ENCODE results near the gene LEF1. TPM values are rescaled to one million over a fixed set of nuclear protein-coding genes. Genes with fewer than 3 reads are reported as not detected.

LEF1 gene
- total RNA-seq, 3 donors from 2014 or later: 2.6 to 7.6 (median 7.2) TPM

DNA sequence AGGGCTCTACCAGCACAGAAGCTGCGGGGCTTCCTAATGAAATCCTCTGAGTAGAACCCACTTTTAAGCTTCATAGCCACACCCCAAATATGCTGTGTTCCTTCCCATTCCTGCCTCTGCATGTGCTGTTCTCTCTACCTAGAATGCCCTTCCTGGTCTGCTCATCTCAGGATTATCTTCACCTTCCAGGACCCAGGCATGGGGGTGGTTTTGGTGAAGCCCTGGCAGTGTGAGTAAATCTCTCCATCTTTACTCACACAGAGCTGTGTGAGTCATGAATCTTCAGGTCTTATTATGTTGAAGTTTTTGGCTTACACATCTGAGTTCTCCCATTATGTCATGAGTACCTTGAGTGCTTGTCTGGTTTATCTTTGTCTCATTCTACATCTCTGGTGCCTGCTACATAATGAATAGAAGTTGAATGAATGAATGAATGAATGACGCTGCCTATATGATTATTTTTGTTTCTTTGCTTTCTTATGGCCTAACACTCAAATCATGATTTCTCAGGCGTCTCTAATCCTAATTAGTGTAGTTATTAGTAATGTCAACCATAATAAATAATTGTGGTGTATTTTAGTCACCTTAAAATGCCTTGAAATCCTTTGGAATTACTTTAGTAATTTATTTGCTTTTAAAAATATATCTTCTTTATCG lies 137.2 kb downstream of the LEF1 start:
- Histone ChIP-seq H3K4me3 (no peak overlapping the region), H3K27ac (no peak overlapping the region), H3K9me3 (no peaks in the 10 kb centered on the region), H3K4me1 (no peaks in the 10 kb centered on the region), H3K27me3 (no peaks in the 10 kb centered on the region), H3K36me3 (peaks cover 6% of the 10 kb centered on the region)
- TF ChIP-seq, protein P1, sequence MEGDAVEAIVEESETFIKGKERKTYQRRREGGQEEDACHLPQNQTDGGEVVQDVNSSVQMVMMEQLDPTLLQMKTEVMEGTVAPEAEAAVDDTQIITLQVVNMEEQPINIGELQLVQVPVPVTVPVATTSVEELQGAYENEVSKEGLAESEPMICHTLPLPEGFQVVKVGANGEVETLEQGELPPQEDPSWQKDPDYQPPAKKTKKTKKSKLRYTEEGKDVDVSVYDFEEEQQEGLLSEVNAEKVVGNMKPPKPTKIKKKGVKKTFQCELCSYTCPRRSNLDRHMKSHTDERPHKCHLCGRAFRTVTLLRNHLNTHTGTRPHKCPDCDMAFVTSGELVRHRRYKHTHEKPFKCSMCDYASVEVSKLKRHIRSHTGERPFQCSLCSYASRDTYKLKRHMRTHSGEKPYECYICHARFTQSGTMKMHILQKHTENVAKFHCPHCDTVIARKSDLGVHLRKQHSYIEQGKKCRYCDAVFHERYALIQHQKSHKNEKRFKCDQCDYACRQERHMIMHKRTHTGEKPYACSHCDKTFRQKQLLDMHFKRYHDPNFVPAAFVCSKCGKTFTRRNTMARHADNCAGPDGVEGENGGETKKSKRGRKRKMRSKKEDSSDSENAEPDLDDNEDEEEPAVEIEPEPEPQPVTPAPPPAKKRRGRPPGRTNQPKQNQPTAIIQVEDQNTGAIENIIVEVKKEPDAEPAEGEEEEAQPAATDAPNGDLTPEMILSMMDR (IDR thresholded peaks at IDR 0.05): no peak
- no peak for TF ChIP-seq POLR2A (IDR thresholded peaks at IDR 0.05)
- TF ChIP-seq POLR2AphosphoS5 (IDR thresholded peaks at IDR 0.05): no peak
- intact Hi-C loops (cut with DNase I; ENCODE audit: low total_unique reads): no loop called here
- no peak for DNase-seq (ENCODE audit: low spot score in 2 of 2)

DNA sequence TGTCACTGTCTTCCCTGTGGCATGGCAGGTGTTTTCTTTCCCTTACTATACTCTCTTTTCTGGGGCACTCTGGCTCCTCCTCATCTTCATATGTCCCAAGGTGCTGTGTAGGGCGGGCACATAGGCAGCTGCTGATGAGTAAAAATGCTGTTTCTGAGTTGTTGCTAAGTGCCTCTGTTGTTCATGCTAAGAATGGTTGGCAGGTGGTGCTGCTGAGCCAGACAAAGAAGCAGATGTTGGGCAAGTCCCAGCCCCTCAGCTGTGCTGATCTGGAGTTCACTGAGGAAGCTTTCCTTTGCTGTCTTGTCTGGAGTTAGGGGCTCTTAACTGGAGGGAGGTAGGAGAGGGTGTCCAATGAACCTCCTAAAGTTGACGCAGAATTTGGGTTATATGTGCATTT lies 138.4 kb downstream of the LEF1 start:
- TF ChIP-seq POLR2A (IDR thresholded peaks at IDR 0.05): no peak
- TF ChIP-seq, protein P1 (IDR thresholded peaks at IDR 0.05): peak in 1 of 3 donors; percentile 33
- no peak for DNase-seq (ENCODE audit: low spot score in 2 of 2)
- Histone ChIP-seq H3K27ac (no peak overlapping the region), H3K9me3 (no peaks in the 10 kb centered on the region), H3K4me1 (no peaks in the 10 kb centered on the region), H3K27me3 (no peaks in the 10 kb centered on the region), H3K36me3 (peaks cover 5% of the 10 kb centered on the region), H3K4me3 (no peak overlapping the region)
- intact Hi-C loops (cut with DNase I; ENCODE audit: low total_unique reads): no loop called here

DNA sequence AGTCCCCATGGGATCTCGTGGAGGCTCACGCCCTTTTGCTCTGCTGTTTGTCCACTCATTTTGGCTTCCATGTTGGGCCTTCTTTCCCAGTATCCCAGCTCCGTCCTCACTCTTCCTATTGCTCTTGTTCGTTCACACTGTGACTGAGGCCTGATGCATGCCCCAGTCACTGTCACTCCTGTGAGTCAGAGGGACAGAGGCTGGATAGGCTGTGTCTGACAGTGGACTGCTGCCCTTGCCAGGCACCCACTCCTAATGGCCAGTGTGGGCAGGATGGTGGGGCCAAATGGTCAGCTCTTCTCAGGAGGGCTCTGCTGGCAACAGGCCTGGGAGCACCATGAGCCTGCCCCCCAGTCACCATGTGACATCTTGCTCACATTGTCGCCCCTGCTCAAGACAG lies 139.0 kb downstream of the LEF1 start:
- H3K36me3 ChIP-seq: no peaks in the 10 kb centered on the region
- H3K27me3 ChIP-seq: no peaks in the 10 kb centered on the region
- H3K27ac ChIP-seq: no peak overlapping the region
- H3K4me3 ChIP-seq: no peak overlapping the region
- no peak for DNase-seq (ENCODE audit: low spot score in 2 of 2)
- TF ChIP-seq POLR2A (IDR thresholded peaks at IDR 0.05): no peak
- TF ChIP-seq, protein P1 (IDR thresholded peaks at IDR 0.05): no peak
- no peak for TF ChIP-seq POLR2AphosphoS5 (IDR thresholded peaks at IDR 0.05)
- H3K4me1 ChIP-seq: no peaks in the 10 kb centered on the region
- intact Hi-C loops (cut with DNase I; ENCODE audit: low total_unique reads): no loop called here
- H3K9me3 ChIP-seq: no peaks in the 10 kb centered on the region

DNA sequence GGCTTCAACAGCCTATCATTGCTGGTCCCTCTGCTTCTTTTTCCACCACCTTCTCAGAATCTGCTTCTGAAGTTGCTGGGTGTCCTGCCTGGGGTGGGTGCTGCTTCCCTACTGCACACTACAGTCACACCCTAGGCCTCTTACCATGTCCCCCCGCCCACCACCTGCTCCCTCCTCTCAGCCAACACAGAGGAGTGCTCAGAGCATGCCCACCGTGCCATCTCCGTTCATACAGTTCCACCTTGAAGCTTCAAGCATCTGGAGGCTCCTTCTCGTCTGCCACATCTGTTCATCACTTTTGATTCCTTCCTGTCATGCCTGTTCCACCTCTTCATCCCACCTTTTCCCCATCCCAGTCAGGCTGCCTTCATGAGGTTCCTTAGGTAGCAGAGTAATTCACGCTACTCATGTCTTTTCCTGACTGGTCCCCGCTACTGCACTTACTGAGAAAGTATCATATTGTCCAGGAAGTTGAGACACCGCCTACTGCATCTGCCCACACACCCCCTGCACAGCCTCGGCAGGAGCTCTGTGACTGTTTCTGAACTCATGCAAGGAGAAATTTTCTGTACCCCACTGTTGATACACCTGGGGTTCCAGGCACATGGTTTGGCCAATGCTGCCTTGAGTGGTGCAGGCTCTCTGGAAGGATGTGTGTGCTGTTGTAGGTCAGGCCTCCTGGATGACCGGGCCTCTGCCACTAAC lies 139.6 kb downstream of the LEF1 start:
- Histone ChIP-seq H3K27ac (no peak overlapping the region), H3K4me1 (no peaks in the 10 kb centered on the region), H3K27me3 (no peaks in the 10 kb centered on the region), H3K9me3 (no peaks in the 10 kb centered on the region), H3K36me3 (no peaks in the 10 kb centered on the region), H3K4me3 (no peak overlapping the region)
- no peak for DNase-seq (ENCODE audit: low spot score in 2 of 2)
- TF ChIP-seq POLR2AphosphoS5 (IDR thresholded peaks at IDR 0.05) (no peak), POLR2A (IDR thresholded peaks at IDR 0.05) (no peak)
- TF ChIP-seq, protein P1 (IDR thresholded peaks at IDR 0.05): no peak
- intact Hi-C loops (cut with DNase I; ENCODE audit: low total_unique reads): no loop called here

DNA sequence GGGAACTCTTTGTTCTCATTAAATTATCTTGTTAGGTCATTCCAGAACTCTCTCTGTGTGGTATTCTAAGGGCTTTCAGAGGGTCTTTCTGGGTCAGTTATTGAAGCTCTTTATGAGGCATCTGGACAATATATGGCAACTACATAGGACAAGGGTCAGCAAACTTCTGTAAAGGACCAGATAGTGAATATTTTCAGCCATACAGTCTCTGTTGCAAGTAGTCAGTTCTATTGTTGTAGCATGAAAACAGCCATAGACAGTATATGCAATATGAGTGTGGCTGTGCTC lies 143.9 kb downstream of the LEF1 start:
- no peak for DNase-seq (ENCODE audit: low spot score in 2 of 2)
- intact Hi-C loops (cut with DNase I; ENCODE audit: low total_unique reads): no loop called here
- H3K9me3 ChIP-seq: no peaks in the 10 kb centered on the region
- H3K27me3 ChIP-seq: no peaks in the 10 kb centered on the region
- TF ChIP-seq POLR2A (IDR thresholded peaks at IDR 0.05) (no peak), POLR2AphosphoS5 (IDR thresholded peaks at IDR 0.05) (no peak)
- TF ChIP-seq, protein P1 (IDR thresholded peaks at IDR 0.05): no peak
- H3K27ac ChIP-seq: no peak overlapping the region
- H3K4me3 ChIP-seq: no peak overlapping the region
- no peaks in the 10 kb centered on the region for H3K4me1 ChIP-seq
- H3K36me3 ChIP-seq: no peaks in the 10 kb centered on the region
